ENCODE data around the gene PRKCG.
"Not testable (repeated sequence)": the region's sequence is repeated elsewhere in the genome, so short reads cannot be mapped to it uniquely, and the experiment has no call there.

Gene PRKCG

DNA sequence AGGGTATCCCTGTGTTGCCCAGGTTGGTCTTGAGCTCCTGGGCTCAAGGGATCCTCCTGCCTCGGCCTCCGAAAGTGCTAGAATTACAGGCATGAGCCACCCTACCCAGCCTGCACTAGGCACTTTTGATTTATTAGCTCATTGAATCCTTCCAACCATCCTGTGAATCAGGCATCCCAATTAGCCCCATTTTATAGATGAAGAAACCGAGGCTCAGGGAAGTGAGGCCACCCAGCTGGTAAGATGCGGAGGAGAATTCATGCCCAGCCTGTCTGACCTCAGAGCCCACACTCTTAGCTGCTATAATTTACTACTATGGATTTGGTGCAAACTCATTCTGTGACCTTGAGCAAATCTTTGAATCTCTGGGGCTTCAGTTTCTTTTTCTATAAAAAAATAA is 62.9 kb downstream of the PRKCG start:
- DNase-seq (ENCODE audit: low read depth): no peak

DNA sequence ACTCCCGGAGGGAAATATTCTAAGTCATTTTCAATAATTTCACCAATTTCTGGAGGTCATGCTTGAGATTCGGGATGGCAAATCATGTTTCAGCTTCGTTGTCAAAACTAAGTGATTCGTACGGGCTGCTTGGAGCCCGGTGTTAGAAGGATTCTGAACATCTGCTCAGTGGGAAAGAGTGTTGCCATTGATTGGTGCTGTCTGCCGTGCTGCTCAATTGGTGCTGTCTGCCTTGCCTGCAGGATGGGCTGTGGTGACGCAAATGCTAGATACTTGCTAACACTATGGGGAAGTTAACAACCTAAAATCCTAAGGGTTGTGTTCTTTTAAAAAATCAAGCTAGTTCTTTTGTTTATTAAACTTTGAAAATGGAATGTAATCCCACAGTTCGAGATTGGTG is 63.4 kb downstream of the PRKCG start:
- peak; percentile 56 for DNase-seq (ENCODE audit: low read depth)

DNA sequence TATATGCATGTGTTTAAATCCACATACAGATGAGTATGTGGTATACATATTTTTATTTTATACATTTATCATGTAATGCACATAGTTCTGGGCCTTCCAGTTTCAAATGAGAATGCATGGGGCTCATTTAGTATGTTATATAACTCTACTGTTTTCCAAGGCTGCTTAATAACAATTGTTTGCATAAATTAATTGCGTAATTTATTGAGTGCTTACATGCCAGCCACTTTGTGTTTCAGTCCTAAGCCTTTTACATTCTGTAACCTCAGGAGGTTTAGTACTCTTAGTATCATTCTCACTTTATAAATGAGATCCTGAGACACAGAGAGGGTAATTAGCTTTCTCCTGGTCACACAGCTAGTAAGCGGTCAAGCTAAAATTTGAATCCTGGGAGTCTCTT is 64.0 kb downstream of the PRKCG start:
- DNase-seq (ENCODE audit: low read depth): no peak

DNA sequence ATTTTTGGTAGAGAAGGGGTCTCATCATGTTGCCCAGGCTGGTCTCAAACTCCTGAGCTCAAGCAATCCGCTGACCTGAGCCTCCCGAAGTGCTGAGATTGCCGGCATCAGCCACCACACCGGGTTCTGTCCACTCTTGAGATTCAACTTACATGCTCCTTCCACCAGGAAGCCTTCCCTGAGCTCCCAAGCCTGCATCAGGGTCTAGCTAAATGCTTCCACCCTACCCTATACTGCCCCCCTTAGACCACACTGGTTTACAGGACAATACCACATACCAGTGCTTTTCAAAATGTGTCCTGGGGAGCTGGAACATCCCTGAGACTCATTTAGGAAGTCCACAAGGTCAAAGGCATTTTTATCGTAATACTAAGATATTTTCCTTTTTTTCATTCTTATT is 65.6 kb downstream of the PRKCG start:
- DNase-seq (ENCODE audit: low read depth): no peak

DNA sequence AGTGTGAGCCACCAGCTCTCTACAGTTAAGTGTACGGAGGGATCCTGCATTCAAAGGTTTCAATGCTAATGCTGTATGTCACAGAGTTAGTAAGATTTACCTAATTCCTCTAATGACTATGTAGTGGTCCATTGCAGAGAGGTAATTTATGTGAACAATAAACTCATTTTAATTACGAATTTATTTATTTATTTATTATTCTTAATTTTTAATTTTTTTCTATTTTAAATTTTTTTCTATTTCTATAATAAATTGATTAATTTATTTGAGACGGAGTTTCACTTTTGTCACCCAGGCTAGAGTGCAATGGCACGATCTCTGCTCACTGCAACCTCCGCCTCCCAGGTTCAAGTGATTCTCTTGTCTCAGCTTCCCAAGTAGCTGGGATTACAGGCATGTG is 66.6 kb downstream of the PRKCG start:
- not testable (repeated sequence) for DNase-seq (ENCODE audit: low read depth)

DNA sequence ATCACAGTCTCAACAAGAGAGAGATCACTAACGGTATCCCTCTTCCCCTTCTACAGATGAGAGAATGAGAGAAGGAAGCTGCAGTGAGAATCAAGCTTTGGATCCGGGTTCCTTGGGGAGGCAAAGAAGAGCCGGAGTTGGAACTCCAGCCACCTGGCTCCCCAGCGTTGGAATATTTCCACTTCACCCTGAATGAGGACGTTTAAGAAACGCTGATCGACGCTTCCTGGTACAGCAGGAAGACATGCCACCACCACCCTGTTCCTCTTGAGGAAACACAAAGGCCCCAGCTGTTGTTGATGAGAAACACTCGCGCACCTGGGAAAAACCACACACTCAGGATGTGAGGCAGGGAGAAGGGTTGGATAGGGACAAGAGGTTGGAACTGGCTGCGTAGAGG is 69.4 kb downstream of the PRKCG start:
- DNase-seq (ENCODE audit: low read depth): no peak

DNA sequence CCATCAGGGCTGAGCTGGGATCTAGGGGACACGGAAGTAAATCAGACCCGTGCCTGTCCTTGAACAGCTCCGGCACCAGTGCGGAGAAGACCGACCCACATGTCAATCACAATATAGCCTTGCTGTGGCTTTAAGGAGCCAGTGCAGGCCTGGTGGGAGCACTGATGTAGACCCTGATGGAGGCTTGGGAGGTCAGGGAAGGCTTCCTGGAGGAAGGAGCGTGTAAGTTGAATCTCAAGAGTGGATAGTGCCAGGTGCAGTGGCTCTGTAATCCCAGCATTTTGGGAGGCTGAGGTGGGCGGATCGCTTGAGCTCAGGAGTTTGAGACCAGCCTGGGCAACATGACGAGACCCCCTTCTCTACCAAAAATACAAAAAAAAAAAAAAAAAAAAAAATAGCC is 70.0 kb downstream of the PRKCG start:
- no peak for DNase-seq (ENCODE audit: low read depth)

DNA sequence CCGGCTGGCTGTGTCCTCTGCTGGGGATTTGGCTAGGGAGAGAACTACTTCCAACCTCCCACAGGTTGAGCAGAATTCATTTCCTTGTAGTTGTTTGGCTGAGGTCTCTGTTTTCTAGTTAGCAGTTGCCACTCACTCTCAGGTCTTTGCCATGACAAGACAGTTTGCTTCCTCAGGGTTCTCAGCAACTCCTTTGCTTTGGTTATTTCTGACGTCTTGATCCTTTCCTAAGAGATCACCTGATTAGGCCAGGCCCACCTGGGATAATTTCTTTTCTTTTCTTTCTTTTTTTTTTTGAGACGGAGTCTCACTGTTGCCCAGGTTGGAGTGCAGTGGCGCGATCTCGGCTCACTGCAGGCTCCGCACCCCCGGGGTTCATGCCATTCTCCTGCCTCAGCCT is 71.4 kb downstream of the PRKCG start:
- no peak for DNase-seq (ENCODE audit: low read depth)

Data from CMK (cell line).